Prostate gland (tissue), 2 donors: Measurements from ENCODE around the gene FEZF2. TPM values are rescaled to one million over a fixed set of nuclear protein-coding genes. Genes with fewer than 3 reads are reported as not detected.

ENCODE experiments used
- DNase-seq: peaks from one replicate; pipeline ENCODE4 v3.0.0-alpha.2; 2019; ENCODE audit warnings: low spot score
- H3K27ac ChIP-seq, 2 donors: fragments of 200-600 bp; sonication (generic); 2 replicates each; pipeline ENCODE4 v1.5.1; 2017 to 2019
- H3K27me3 ChIP-seq: fragments of 200-600 bp; sonication (generic); replicated peaks from 2 replicates; pipeline ENCODE4 v1.5.1; 2019; ENCODE audit not compliant: insufficient read depth
- H3K36me3 ChIP-seq, 2 donors: fragments of 200-600 bp; sonication (generic); 1 replicate in 1 of 2; 2 replicates in 1 of 2; pipeline versions ENCODE4 v1.5.1 to v1.8.1; 2017 to 2019
- H3K4me1 ChIP-seq: fragments of 200-600 bp; sonication (generic); replicated peaks from 2 replicates; pipeline ENCODE4 v1.5.1; 2019
- H3K4me3 ChIP-seq, 2 donors: fragments of 200-600 bp; sonication (generic); 2 replicates each; pipeline ENCODE4 v1.5.1; 2017 to 2019
- H3K9me3 ChIP-seq: fragments of 200-600 bp; sonication (generic); 2 replicates; pipeline ENCODE4 v1.5.1; 2017
- CTCF ChIP-seq, 4 experiments: fragments of 200-600 bp in 2 of 4; fragments of 450-650 bp in 2 of 4; sonication (generic) in 2 of 4; IDR thresholded peaks; 1 replicate in 3 of 4; 2 replicates in 1 of 4; pipeline ENCODE4 v1.5.1; 2016 to 2019; ENCODE audit warnings: antibody characterized with exemption in 4 of 4, mild to moderate bottlenecking in 2 of 4, moderate library complexity in 2 of 4
- POLR2A ChIP-seq: fragments of 450-650 bp; IDR thresholded peaks from one replicate; pipeline ENCODE4 v1.6.1; 2016; ENCODE audit warnings: antibody characterized with exemption, mild to moderate bottlenecking
- POLR2AphosphoS5 ChIP-seq: sonication (generic); formaldehyde crosslinking; IDR thresholded peaks from one replicate; pipeline ENCODE4 v1.6.1; 2017; ENCODE audit warnings: antibody characterized with exemption
- WGBS: methylation state at CpG from one replicate; pipeline ENCODE4 v1.1.5; 2018; 5-methylcytosine and 5-hydroxymethylcytosine counted together
- intact Hi-C: fragments of 100-400 bp; cut with DNase I; formaldehyde crosslinking; loops from one replicate; pipeline ENCODE4 v1.14.2; 2022
- total RNA-seq, 2 donors: library from RNA; depleted of rRNA; stranded (reverse); fragments of >200 nt; gene quantifications; one replicate each; pipeline ENCODE4 v1.1.0, GENCODE V29; 2016

Gene FEZF2
- total RNA-seq, 2 donors from 2014 or later, result 0.62 TPM; not detected in 1

GRCh38 chr3:62363275-62363674, 10.1 kb downstream of the FEZF2 start:
- H3K4me3 ChIP-seq, result no peak overlapping the region
- intact Hi-C loops, result no loop called here
- WGBS, result 72% methylated on average over 6 of the region's 6 CpGs
- H3K9me3 ChIP-seq, result no peaks in the 10 kb centered on the region
- no peak for DNase-seq
- H3K36me3 ChIP-seq, result no peaks in the 10 kb centered on the region
- peaks cover 7% of the 10 kb centered on the region for H3K27me3 ChIP-seq
- H3K4me1 ChIP-seq, result no peaks in the 10 kb centered on the region
- no peak overlapping the region for H3K27ac ChIP-seq
- TF ChIP-seq POLR2A, result no peak
- no peak for TF ChIP-seq CTCF (IDR thresholded peaks at IDR 0.05)
- no peak for TF ChIP-seq POLR2AphosphoS5

- H3K9me3 ChIP-seq, result no peaks in the 10 kb centered on the region
- no peaks in the 10 kb centered on the region for H3K36me3 ChIP-seq
- no peaks in the 10 kb centered on the region for H3K27me3 ChIP-seq
- intact Hi-C loops, result no loop called here
- no peak for DNase-seq
- WGBS, result 66% methylated on average over 3 of the region's 3 CpGs
- TF ChIP-seq CTCF (IDR thresholded peaks at IDR 0.05) (no peak), POLR2AphosphoS5 (no peak), POLR2A (no peak)
- no peak overlapping the region for H3K4me3 ChIP-seq
- no peak overlapping the region for H3K27ac ChIP-seq
- no peaks in the 10 kb centered on the region for H3K4me1 ChIP-seq
Measured at GRCh38 chr3:62361824-62362223, 11.5 kb downstream of the FEZF2 start.

GRCh38 chr3:62361261-62361660, 12.1 kb downstream of the FEZF2 start:
- H3K36me3 ChIP-seq, result no peaks in the 10 kb centered on the region
- H3K9me3 ChIP-seq, result no peaks in the 10 kb centered on the region
- no peak for DNase-seq
- H3K27ac ChIP-seq, result no peak overlapping the region
- TF ChIP-seq POLR2AphosphoS5, result no peak
- no peak for TF ChIP-seq CTCF (IDR thresholded peaks at IDR 0.05)
- TF ChIP-seq POLR2A, result no peak
- WGBS, result 91% methylated on average over 3 of the region's 3 CpGs
- no peaks in the 10 kb centered on the region for H3K27me3 ChIP-seq
- intact Hi-C loops, result no loop called here
- H3K4me3 ChIP-seq, result no peak overlapping the region
- H3K4me1 ChIP-seq, result no peaks in the 10 kb centered on the region

- no peaks in the 10 kb centered on the region for H3K27me3 ChIP-seq
- no peaks in the 10 kb centered on the region for H3K4me1 ChIP-seq
- WGBS, result 82% methylated on average over 4 of the region's 4 CpGs
- no peak overlapping the region for H3K4me3 ChIP-seq
- no peak overlapping the region for H3K27ac ChIP-seq
- no peaks in the 10 kb centered on the region for H3K9me3 ChIP-seq
- intact Hi-C loops, result no loop called here
- TF ChIP-seq POLR2AphosphoS5 (no peak), POLR2A (no peak), CTCF (IDR thresholded peaks at IDR 0.05) (no peak)
- DNase-seq, result no peak
- H3K36me3 ChIP-seq, result no peaks in the 10 kb centered on the region
Measured at GRCh38 chr3:62359531-62359930, 13.8 kb downstream of the FEZF2 start.

GRCh38 chr3:62356356-62356755, 17.0 kb downstream of the FEZF2 start:
- no peak for DNase-seq
- TF ChIP-seq POLR2AphosphoS5 (no peak), POLR2A (no peak), CTCF (IDR thresholded peaks at IDR 0.05) (no peak)
- intact Hi-C loops, result no loop called here
- Histone ChIP-seq H3K9me3 (no peaks in the 10 kb centered on the region), H3K4me3 (no peak overlapping the region), H3K27ac (no peak overlapping the region), H3K4me1 (no peaks in the 10 kb centered on the region), H3K36me3 (no peaks in the 10 kb centered on the region), H3K27me3 (no peaks in the 10 kb centered on the region)
